Subcutaneous abdominal adipose tissue (tissue), 5 donors: Measurements from ENCODE around the gene ZNF407.

ENCODE experiments used
- H3K27ac ChIP-seq: one replicate; pipeline ENCODE4 v1.7.0; 2013; ENCODE audit warnings: low read depth, mild to moderate bottlenecking, inconsistent platforms, low read length, moderate library complexity
- H3K27me3 ChIP-seq, 5 donors: one replicate each; pipeline ENCODE4 v1.7.0; 2013; ENCODE audit warnings: low read length in 5 of 5, inconsistent platforms in 1 of 5; ENCODE audit not compliant: control insufficient read depth in 5 of 5, insufficient read depth in 4 of 5
- H3K36me3 ChIP-seq, 5 donors: one replicate each; pipeline ENCODE4 v1.7.0; 2013; ENCODE audit warnings: low read length in 5 of 5; ENCODE audit not compliant: control insufficient read depth in 5 of 5, insufficient read depth in 5 of 5
- H3K4me1 ChIP-seq, 5 donors: one replicate each; pipeline ENCODE4 v1.7.0; 2013; ENCODE audit warnings: low read length in 5 of 5, mild to moderate bottlenecking in 3 of 5, moderate library complexity in 1 of 5; ENCODE audit not compliant: control insufficient read depth in 5 of 5, insufficient read depth in 5 of 5
- H3K4me3 ChIP-seq, 5 donors: one replicate each; pipeline ENCODE4 v1.7.0; 2013; ENCODE audit warnings: low read length in 5 of 5, low read depth in 1 of 5
- H3K9ac ChIP-seq, 5 donors: one replicate each; pipeline ENCODE4 v1.7.0; 2013; ENCODE audit warnings: low read length in 5 of 5, mild to moderate bottlenecking in 4 of 5, moderate library complexity in 3 of 5
- H3K9me3 ChIP-seq, 5 donors: one replicate each; pipeline ENCODE4 v1.7.0; 2013; ENCODE audit warnings: low read length in 5 of 5; ENCODE audit not compliant: control insufficient read depth in 5 of 5
- donor health status: healthy.
- donor health status: healthy.
- donor health status: healthy.
- donor health status: healthy.
- donor health status: healthy.

ZNF407 gene

GRCh38 chr18:74995419-74995736 lies 397.7 kb downstream of the ZNF407 start:
- Histone ChIP-seq H3K9me3 (no peaks in the 10 kb centered on the region), H3K27ac (no peak overlapping the region), H3K36me3 (no peaks in the 10 kb centered on the region), H3K27me3 (no peaks in the 10 kb centered on the region), H3K4me1 (peaks cover 0 to 11% (median 3%) of the 10 kb centered on the region in 5 donors), H3K9ac (peak overlapping the region in 1 of 5 donors; percentile 51), H3K4me3 (peak overlapping the region in 1 of 5 donors; percentile 16)

GRCh38 chr18:74996055-74996454 lies 398.4 kb downstream of the ZNF407 start:
- no peaks in the 10 kb centered on the region for H3K27me3 ChIP-seq
- no peak overlapping the region for H3K27ac ChIP-seq
- no peak overlapping the region for H3K9ac ChIP-seq
- H3K9me3 ChIP-seq: no peaks in the 10 kb centered on the region
- H3K36me3 ChIP-seq: no peaks in the 10 kb centered on the region
- no peak overlapping the region for H3K4me3 ChIP-seq
- peaks cover 0 to 11% (median 3%) of the 10 kb centered on the region in 5 donors for H3K4me1 ChIP-seq

- Histone ChIP-seq H3K27ac (no peak overlapping the region), H3K9ac (no peak overlapping the region), H3K4me1 (peaks cover 0 to 11% (median 3%) of the 10 kb centered on the region in 5 donors), H3K4me3 (no peak overlapping the region), H3K9me3 (no peaks in the 10 kb centered on the region), H3K27me3 (no peaks in the 10 kb centered on the region), H3K36me3 (no peaks in the 10 kb centered on the region)
These were observed 399.3 kb downstream of the ZNF407 start for GRCh38 chr18:74996996-74997395.

- Histone ChIP-seq H3K4me3 (no peak overlapping the region), H3K27ac (no peak overlapping the region), H3K9me3 (no peaks in the 10 kb centered on the region), H3K36me3 (no peaks in the 10 kb centered on the region), H3K4me1 (peaks cover 0 to 20% (median 15%) of the 10 kb centered on the region in 5 donors), H3K9ac (no peak overlapping the region), H3K27me3 (no peaks in the 10 kb centered on the region)
These were observed 403.2 kb downstream of the ZNF407 start for GRCh38 chr18:75000920-75001319.

- H3K9me3 ChIP-seq: no peaks in the 10 kb centered on the region
- H3K4me1 ChIP-seq: peaks cover 0 to 25% (median 15%) of the 10 kb centered on the region in 5 donors
- H3K27me3 ChIP-seq: no peaks in the 10 kb centered on the region
- no peaks in the 10 kb centered on the region for H3K36me3 ChIP-seq
- peak overlapping the region; percentile 25 for H3K27ac ChIP-seq
- no peak overlapping the region for H3K4me3 ChIP-seq
- no peak overlapping the region for H3K9ac ChIP-seq
These were observed 405.4 kb downstream of the ZNF407 start for GRCh38 chr18:75003039-75003438.

GRCh38 chr18:75003764-75004690 lies 406.4 kb downstream of the ZNF407 start:
- Histone ChIP-seq H3K9me3 (no peaks in the 10 kb centered on the region), H3K4me3 (no peak overlapping the region), H3K9ac (no peak overlapping the region), H3K27me3 (no peaks in the 10 kb centered on the region), H3K36me3 (no peaks in the 10 kb centered on the region), H3K4me1 (peaks cover 0 to 25% (median 15%) of the 10 kb centered on the region in 5 donors), H3K27ac (peak overlapping the region; percentile 25)

- H3K27me3 ChIP-seq: no peaks in the 10 kb centered on the region
- H3K4me3 ChIP-seq: no peak overlapping the region
- peaks cover 4 to 32% (median 24%) of the 10 kb centered on the region in 5 donors for H3K4me1 ChIP-seq
- no peaks in the 10 kb centered on the region for H3K36me3 ChIP-seq
- H3K9me3 ChIP-seq: no peaks in the 10 kb centered on the region
- no peak overlapping the region for H3K27ac ChIP-seq
- H3K9ac ChIP-seq: no peak overlapping the region
These were observed 408.0 kb downstream of the ZNF407 start for GRCh38 chr18:75005626-75006025.

- H3K4me3 ChIP-seq: no peak overlapping the region
- no peak overlapping the region for H3K27ac ChIP-seq
- H3K36me3 ChIP-seq: no peaks in the 10 kb centered on the region
- H3K4me1 ChIP-seq: peaks cover 4 to 33% (median 22%) of the 10 kb centered on the region in 5 donors
- H3K9ac ChIP-seq: no peak overlapping the region
- H3K27me3 ChIP-seq: no peaks in the 10 kb centered on the region
- H3K9me3 ChIP-seq: no peaks in the 10 kb centered on the region
These were observed 410.5 kb downstream of the ZNF407 start for GRCh38 chr18:75008186-75008585.

GRCh38 chr18:75009296-75009695 lies 411.6 kb downstream of the ZNF407 start:
- Histone ChIP-seq H3K27ac (no peak overlapping the region), H3K9me3 (no peaks in the 10 kb centered on the region), H3K4me3 (no peak overlapping the region), H3K27me3 (no peaks in the 10 kb centered on the region), H3K9ac (no peak overlapping the region), H3K4me1 (peaks cover 1 to 22% (median 11%) of the 10 kb centered on the region in 5 donors), H3K36me3 (no peaks in the 10 kb centered on the region)

GRCh38 chr18:75009878-75010277 lies 412.2 kb downstream of the ZNF407 start:
- Histone ChIP-seq H3K9me3 (no peaks in the 10 kb centered on the region), H3K27ac (no peak overlapping the region), H3K36me3 (no peaks in the 10 kb centered on the region)

More at GRCh38 chr18:75009878-75010277, 412.2 kb downstream of the ZNF407 start:
- Histone ChIP-seq H3K4me3 (no peak overlapping the region), H3K27me3 (no peaks in the 10 kb centered on the region), H3K9ac (no peak overlapping the region), H3K4me1 (peaks cover 0 to 20% (median 11%) of the 10 kb centered on the region in 5 donors)
